Measurements from ENCODE around the gene CPXM1. TPM values are rescaled to one million over a fixed set of nuclear protein-coding genes. Genes with fewer than 3 reads are reported as not detected.

The CPXM1 gene
- total and polyA plus RNA-seq, 2 donors from 2014 or later, result 5.2 to 7.1 TPM

GRCh38 chr20:2752567-2753460 is 47.6 kb downstream of the CPXM1 start:
- Histone ChIP-seq H3K27ac (ENCODE audit: low read depth in 2 of 2, low read length in 2 of 2) (no peak overlapping the region), H3K9me3 (ENCODE audit: control insufficient read depth in 2 of 3, insufficient read depth in 1 of 3, low read length in 3 of 3) (no peaks in the 10 kb centered on the region), H3K27me3 (ENCODE audit: control insufficient read depth, insufficient read depth, low read length) (peaks cover 18% of the 10 kb centered on the region), H3K36me3 (ENCODE audit: control insufficient read depth in 2 of 3, insufficient read depth in 3 of 3, low read length in 3 of 3) (no peaks in the 10 kb centered on the region), H3K4me3 (ENCODE audit: low read length in 3 of 3) (peak overlapping the region in 1 of 3 donors; percentile 11), H3K4me1 (ENCODE audit: control insufficient read depth in 2 of 3, insufficient read depth in 2 of 3, low read depth in 1 of 3, low read length in 3 of 3) (peaks cover 0 to 4% (median 0%) of the 10 kb centered on the region in 3 donors), H3K9ac (ENCODE audit: low read length in 3 of 3) (no peak overlapping the region)
- intact Hi-C loops (cut with DNase I), result no loop called here
- TF ChIP-seq, protein P1, sequence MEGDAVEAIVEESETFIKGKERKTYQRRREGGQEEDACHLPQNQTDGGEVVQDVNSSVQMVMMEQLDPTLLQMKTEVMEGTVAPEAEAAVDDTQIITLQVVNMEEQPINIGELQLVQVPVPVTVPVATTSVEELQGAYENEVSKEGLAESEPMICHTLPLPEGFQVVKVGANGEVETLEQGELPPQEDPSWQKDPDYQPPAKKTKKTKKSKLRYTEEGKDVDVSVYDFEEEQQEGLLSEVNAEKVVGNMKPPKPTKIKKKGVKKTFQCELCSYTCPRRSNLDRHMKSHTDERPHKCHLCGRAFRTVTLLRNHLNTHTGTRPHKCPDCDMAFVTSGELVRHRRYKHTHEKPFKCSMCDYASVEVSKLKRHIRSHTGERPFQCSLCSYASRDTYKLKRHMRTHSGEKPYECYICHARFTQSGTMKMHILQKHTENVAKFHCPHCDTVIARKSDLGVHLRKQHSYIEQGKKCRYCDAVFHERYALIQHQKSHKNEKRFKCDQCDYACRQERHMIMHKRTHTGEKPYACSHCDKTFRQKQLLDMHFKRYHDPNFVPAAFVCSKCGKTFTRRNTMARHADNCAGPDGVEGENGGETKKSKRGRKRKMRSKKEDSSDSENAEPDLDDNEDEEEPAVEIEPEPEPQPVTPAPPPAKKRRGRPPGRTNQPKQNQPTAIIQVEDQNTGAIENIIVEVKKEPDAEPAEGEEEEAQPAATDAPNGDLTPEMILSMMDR (IDR thresholded peaks at IDR 0.05; ENCODE audit: borderline replicate concordance, extremely low read depth, insufficient read depth), result peak; percentile 22
- DNase-seq (peak; percentile 67 to 82 (median 75)), FAIRE-seq (no peak)

DNA sequence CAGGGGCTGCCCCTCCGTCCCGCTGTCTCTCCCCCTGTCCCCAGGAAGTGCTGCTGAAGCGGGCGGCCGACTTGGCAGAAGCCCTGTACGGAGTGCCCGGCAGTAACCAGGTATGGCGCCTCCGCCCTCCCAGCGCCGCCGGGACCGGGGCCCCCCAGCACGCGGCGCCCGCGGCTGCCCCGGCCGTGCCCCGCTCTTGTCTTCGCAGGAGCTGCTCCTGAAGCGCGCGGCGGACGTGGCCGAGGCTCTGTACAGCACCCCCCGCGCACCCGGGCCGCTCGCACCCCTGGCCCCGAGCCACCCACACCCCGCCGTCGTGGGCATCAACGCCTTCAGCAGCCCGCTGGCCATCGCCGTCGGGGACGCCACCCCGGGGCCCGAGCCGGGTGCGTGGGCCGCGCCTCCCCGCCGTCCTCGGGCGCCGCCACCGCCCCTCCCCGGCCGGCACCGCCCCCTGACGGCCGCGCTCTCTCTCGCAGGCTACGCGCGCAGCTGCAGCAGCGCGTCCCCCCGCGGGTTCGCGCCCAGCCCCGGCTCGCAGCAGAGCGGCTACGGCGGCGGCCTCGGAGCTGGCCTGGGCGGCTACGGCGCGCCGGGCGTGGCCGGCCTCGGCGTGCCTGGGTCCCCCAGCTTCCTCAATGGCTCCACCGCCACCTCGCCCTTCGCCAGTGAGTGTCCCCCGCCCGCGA is 48.4 kb downstream of the CPXM1 start:
- peak in 3 of 5 donors; percentile 22 to 83 (median 52) for DNase-seq
- no peaks in the 10 kb centered on the region for H3K36me3 ChIP-seq (ENCODE audit: control insufficient read depth in 2 of 3, insufficient read depth in 3 of 3, low read length in 3 of 3)
- no peak overlapping the region for H3K4me3 ChIP-seq (ENCODE audit: low read length in 3 of 3)
- TF ChIP-seq, protein P1 (IDR thresholded peaks at IDR 0.05; ENCODE audit: borderline replicate concordance, extremely low read depth, insufficient read depth), result peak; percentile 25
- H3K9ac ChIP-seq (ENCODE audit: low read length in 3 of 3), result no peak overlapping the region
- intact Hi-C loops (cut with DNase I), result no loop called here
- FAIRE-seq, result no peak
- no peaks in the 10 kb centered on the region for H3K9me3 ChIP-seq (ENCODE audit: control insufficient read depth in 2 of 3, insufficient read depth in 1 of 3, low read length in 3 of 3)
- H3K4me1 ChIP-seq (ENCODE audit: control insufficient read depth in 2 of 3, insufficient read depth in 2 of 3, low read depth in 1 of 3, low read length in 3 of 3), result peaks cover 0 to 4% (median 0%) of the 10 kb centered on the region in 3 donors
- no peak overlapping the region for H3K27ac ChIP-seq (ENCODE audit: low read depth in 2 of 2, low read length in 2 of 2)
- peaks cover 18% of the 10 kb centered on the region for H3K27me3 ChIP-seq (ENCODE audit: control insufficient read depth, insufficient read depth, low read length)

DNA sequence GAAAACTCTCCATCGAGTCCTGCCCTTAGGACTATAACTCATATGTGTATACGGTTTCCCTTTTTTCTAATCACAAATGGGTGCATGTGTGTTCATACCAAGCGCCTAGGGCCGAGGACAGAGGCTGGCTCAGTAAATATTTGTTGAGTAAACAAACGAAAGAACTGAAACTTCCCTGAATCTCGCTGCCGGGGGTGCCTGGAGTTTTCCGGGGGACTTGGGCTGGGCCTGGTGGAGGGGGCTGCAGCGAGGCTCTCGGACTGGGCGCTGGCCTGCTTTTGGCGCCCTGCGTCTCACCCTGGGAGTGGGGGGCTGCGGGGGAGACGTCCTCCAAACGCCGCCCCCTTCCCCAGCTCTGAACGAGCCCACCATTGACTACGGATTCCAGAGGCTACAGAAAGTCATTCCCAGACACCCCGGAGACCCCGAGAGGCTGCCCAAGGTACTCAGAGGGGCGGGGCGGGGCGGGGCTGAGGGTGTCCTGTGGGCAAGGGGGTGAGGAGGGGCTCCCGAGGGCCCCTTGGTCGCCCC is 49.0 kb downstream of the CPXM1 start:
- FAIRE-seq, result no peak
- TF ChIP-seq, protein P1 (IDR thresholded peaks at IDR 0.05; ENCODE audit: borderline replicate concordance, extremely low read depth, insufficient read depth), result no peak
- Histone ChIP-seq H3K9ac (ENCODE audit: low read length in 3 of 3) (no peak overlapping the region), H3K4me3 (ENCODE audit: low read length in 3 of 3) (peak overlapping the region in 2 of 3 donors; percentile 12 to 29), H3K4me1 (ENCODE audit: control insufficient read depth in 2 of 3, insufficient read depth in 2 of 3, low read depth in 1 of 3, low read length in 3 of 3) (peaks cover 0 to 4% (median 0%) of the 10 kb centered on the region in 3 donors), H3K36me3 (ENCODE audit: control insufficient read depth in 2 of 3, insufficient read depth in 3 of 3, low read length in 3 of 3) (no peaks in the 10 kb centered on the region), H3K27me3 (ENCODE audit: control insufficient read depth, insufficient read depth, low read length) (peaks cover 18% of the 10 kb centered on the region), H3K27ac (ENCODE audit: low read depth in 2 of 2, low read length in 2 of 2) (no peak overlapping the region), H3K9me3 (ENCODE audit: control insufficient read depth in 2 of 3, insufficient read depth in 1 of 3, low read length in 3 of 3) (no peaks in the 10 kb centered on the region)
- DNase-seq, result peak in 2 of 5 donors; percentile 37 to 64
- intact Hi-C loops (cut with DNase I), result no loop called here

All from kidney (tissue), 14 donors.